ENCODE measurements around the gene SSC5D. TPM values are rescaled to one million over a fixed set of nuclear protein-coding genes. Genes with fewer than 3 reads are reported as not detected.

The SSC5D gene
- total and polyA plus RNA-seq, 2 of the 4 experiments (the other 2 are of a cell fraction): 1.4 to 19.1 TPM

DNA sequence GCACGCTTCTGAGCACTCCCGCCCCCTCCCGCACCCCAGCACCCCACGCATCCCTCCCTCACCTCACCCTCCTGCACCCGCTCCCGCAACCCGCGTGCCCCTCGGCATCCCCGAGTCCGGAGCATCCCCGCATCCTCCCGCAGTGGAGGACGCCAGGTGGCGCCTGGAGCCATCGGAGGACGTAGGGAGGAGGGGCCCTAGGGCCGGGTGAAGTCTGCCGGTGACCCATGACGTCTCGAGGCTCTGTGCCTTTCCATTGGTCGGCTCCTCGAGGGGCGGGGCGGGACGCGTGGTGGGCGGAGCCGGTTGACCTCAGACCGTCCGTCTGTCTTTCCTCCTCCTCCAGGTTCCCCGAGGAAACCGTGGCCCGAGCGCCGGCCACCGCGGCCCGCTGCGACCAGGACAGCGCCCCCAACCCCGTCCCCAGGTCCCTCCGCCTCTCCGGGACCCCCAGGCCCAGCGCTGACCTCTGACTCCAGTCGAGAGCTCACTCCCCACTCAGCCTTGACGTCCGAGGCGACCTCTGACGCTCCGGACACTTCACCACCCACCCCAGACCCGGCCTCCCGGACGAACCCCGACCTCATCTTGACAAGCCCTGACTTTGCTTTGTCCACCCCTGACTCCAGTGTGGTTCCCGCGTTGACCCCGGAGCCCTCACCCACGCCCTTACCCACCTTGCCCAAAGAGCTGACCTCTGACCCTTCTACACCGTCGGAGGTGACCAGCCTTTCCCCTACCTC lies 28.8 kb downstream of the SSC5D start (continued):
- TF ChIP-seq CHD1 (IDR thresholded peaks at IDR 0.05; ENCODE audit: low read depth, low read length) (no peak), POLR2A (IDR thresholded peaks at IDR 0.05; ENCODE audit: low read depth, low read length) (peak; percentile 44; the same call in 1 of the 2 replicates), MAZ (IDR thresholded peaks at IDR 0.05; ENCODE audit: borderline replicate concordance, low read depth, low read length) (peak; percentile 95)

All from IMR-90 (cell line).